ENCODE data around the gene PGRMC1.

The PGRMC1 gene

DNA sequence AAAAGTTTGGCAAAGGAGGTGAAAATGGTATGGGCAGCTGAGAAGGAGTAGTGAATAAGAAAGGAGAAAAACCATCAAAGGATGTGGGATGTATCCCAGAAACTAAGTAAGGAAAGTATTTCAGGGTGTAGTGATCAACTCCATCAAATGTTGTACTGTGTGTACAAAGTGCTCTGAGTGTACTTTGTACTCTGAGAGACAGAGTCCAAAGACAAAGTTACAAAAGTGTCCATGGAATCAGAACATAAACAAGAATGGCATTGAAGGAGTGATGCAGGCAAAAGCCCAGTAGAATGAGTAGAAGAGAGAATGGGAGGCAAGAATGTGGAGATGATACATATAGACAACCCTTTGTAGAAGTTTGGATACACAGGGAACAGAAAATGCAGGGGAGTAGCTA lies 12.3 kb upstream of the PGRMC1 start:
- Histone ChIP-seq H4K91ac (ENCODE audit: low read depth, low read length) (no peak overlapping the region), H3K4me3 (ENCODE audit: low read depth, low read length) (no peak overlapping the region), H2BK12ac (ENCODE audit: low read length) (no peak overlapping the region), H3K4me1 (ENCODE audit: control insufficient read depth in 1 of 2, insufficient read depth in 2 of 2, low read length in 2 of 2) (no peaks in the 10 kb centered on the region), H3K79me2 (ENCODE audit: control insufficient read depth, insufficient read depth, low read length, poor library complexity) (no peaks in the 10 kb centered on the region), H2BK120ac (ENCODE audit: insufficient read depth, low read length, poor library complexity) (no peak overlapping the region), H2BK5ac (ENCODE audit: low read depth, low read length, poor library complexity) (no peak overlapping the region), H3K79me1 (ENCODE audit: low read length) (no peaks in the 10 kb centered on the region), H3K36me3 (ENCODE audit: control insufficient read depth in 1 of 2, insufficient read depth in 2 of 2, low read length in 2 of 2) (no peaks in the 10 kb centered on the region), H3K4me2 (ENCODE audit: low read length) (no peak overlapping the region), H4K12ac (ENCODE audit: low read depth, low read length) (no peak overlapping the region), H2AK5ac (ENCODE audit: low read length) (no peak overlapping the region), H4K8ac (ENCODE audit: low read depth, low read length) (no peak overlapping the region), H3K14ac (ENCODE audit: low read length) (no peak overlapping the region), H3K4ac (ENCODE audit: low read depth, low read length) (no peak overlapping the region), H2AFZ (ENCODE audit: insufficient read depth, low read length, poor library complexity) (no peak overlapping the region), H3K18ac (ENCODE audit: low read length) (no peak overlapping the region), H3K27me3 (ENCODE audit: insufficient read depth, low read length) (no peaks in the 10 kb centered on the region), H3K27ac (ENCODE audit: low read depth, low read length) (no peak overlapping the region), H3K23ac (ENCODE audit: low read length) (no peak overlapping the region), H3K9ac (ENCODE audit: low read length) (no peak overlapping the region), H3K9me3 (ENCODE audit: insufficient read depth, low read depth, low read length) (no peaks in the 10 kb centered on the region)
- DNase-seq = no peak

GRCh38 chrX:119226446-119226845 lies 9.6 kb upstream of the PGRMC1 start:
- no peak for DNase-seq
- WGBS (ENCODE audit: extremely low coverage, insufficient coverage, insufficient read length) = no CpG with 5 or more reads among the region's 3 CpGs
- no peak overlapping the region for H2BK5ac ChIP-seq (ENCODE audit: low read depth, low read length, poor library complexity)
- H3K27ac ChIP-seq (ENCODE audit: low read depth, low read length) = no peak overlapping the region
- no peak overlapping the region for H2AFZ ChIP-seq (ENCODE audit: insufficient read depth, low read length, poor library complexity)
- no peaks in the 10 kb centered on the region for H3K79me1 ChIP-seq (ENCODE audit: low read length)
- no peak overlapping the region for H4K12ac ChIP-seq (ENCODE audit: low read depth, low read length)
- no peak overlapping the region for H4K8ac ChIP-seq (ENCODE audit: low read depth, low read length)
- H3K36me3 ChIP-seq (ENCODE audit: control insufficient read depth in 1 of 2, insufficient read depth in 2 of 2, low read length in 2 of 2) = no peaks in the 10 kb centered on the region
- no peaks in the 10 kb centered on the region for H3K27me3 ChIP-seq (ENCODE audit: insufficient read depth, low read length)
- no peak overlapping the region for H3K14ac ChIP-seq (ENCODE audit: low read length)
- H3K9me3 ChIP-seq (ENCODE audit: insufficient read depth, low read depth, low read length) = no peaks in the 10 kb centered on the region
- no peak overlapping the region for H3K18ac ChIP-seq (ENCODE audit: low read length)
- no peak overlapping the region for H4K91ac ChIP-seq (ENCODE audit: low read depth, low read length)
- H3K9ac ChIP-seq (ENCODE audit: low read length) = no peak overlapping the region
- no peak overlapping the region for H3K4ac ChIP-seq (ENCODE audit: low read depth, low read length)
- no peak overlapping the region for H3K23ac ChIP-seq (ENCODE audit: low read length)
- H3K4me3 ChIP-seq (ENCODE audit: low read depth, low read length) = no peak overlapping the region
- H3K4me1 ChIP-seq (ENCODE audit: control insufficient read depth in 1 of 2, insufficient read depth in 2 of 2, low read length in 2 of 2) = no peaks in the 10 kb centered on the region
- no peak overlapping the region for H3K4me2 ChIP-seq (ENCODE audit: low read length)
- no peak overlapping the region for H2BK120ac ChIP-seq (ENCODE audit: insufficient read depth, low read length, poor library complexity)
- no peak overlapping the region for H2AK5ac ChIP-seq (ENCODE audit: low read length)
- H2BK12ac ChIP-seq (ENCODE audit: low read length) = no peak overlapping the region
- H3K79me2 ChIP-seq (ENCODE audit: control insufficient read depth, insufficient read depth, low read length, poor library complexity) = no peaks in the 10 kb centered on the region

DNA sequence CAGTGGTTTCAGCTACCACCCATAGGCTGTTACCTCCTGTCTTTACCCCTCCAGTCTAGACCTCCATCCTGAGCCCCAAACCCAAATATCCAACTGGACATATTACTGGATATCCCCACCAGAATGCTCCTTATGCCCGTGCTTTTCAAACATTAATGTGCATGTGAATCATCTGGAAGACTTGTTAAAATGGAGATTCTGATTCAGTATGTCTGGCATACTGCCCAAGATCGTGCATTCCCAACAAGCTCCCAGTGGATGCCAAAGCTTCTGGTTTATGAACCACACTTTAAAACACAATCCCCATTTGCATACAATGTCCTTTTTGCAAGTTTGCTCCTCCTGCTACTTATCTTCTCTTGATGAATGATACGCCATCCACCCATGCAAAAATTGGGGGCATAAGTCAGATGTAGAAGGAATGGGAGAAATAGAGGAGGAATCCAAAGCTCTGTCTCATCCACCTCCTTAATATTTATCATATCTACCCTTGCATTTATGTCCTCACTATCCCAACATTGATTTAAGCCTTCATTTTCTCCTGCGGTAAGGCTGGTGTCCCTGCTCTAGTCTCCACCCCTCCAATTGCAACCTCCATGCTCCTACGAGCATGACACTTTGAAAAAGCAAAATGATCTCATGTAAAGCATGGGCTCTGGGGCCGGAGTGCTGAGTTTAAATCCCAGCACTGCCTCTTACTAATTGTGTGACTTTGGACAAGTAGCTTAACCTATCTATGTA lies 7.4 kb upstream of the PGRMC1 start:
- Histone ChIP-seq H3K14ac (ENCODE audit: low read length) (no peak overlapping the region), H3K79me2 (ENCODE audit: control insufficient read depth, insufficient read depth, low read length, poor library complexity) (no peaks in the 10 kb centered on the region), H3K4me3 (ENCODE audit: low read depth, low read length) (no peak overlapping the region), H3K18ac (ENCODE audit: low read length) (no peak overlapping the region), H3K4me2 (ENCODE audit: low read length) (no peak overlapping the region), H3K9me3 (ENCODE audit: insufficient read depth, low read depth, low read length) (no peaks in the 10 kb centered on the region), H3K79me1 (ENCODE audit: low read length) (no peaks in the 10 kb centered on the region), H3K23ac (ENCODE audit: low read length) (no peak overlapping the region), H2AFZ (ENCODE audit: insufficient read depth, low read length, poor library complexity) (no peak overlapping the region), H2BK5ac (ENCODE audit: low read depth, low read length, poor library complexity) (no peak overlapping the region), H2BK12ac (ENCODE audit: low read length) (no peak overlapping the region), H2AK5ac (ENCODE audit: low read length) (no peak overlapping the region), H3K27me3 (ENCODE audit: insufficient read depth, low read length) (no peaks in the 10 kb centered on the region), H3K4me1 (ENCODE audit: control insufficient read depth in 1 of 2, insufficient read depth in 2 of 2, low read length in 2 of 2) (no peaks in the 10 kb centered on the region), H3K9ac (ENCODE audit: low read length) (no peak overlapping the region), H2BK120ac (ENCODE audit: insufficient read depth, low read length, poor library complexity) (no peak overlapping the region), H3K4ac (ENCODE audit: low read depth, low read length) (no peak overlapping the region), H3K27ac (ENCODE audit: low read depth, low read length) (no peak overlapping the region), H4K8ac (ENCODE audit: low read depth, low read length) (no peak overlapping the region), H4K12ac (ENCODE audit: low read depth, low read length) (no peak overlapping the region), H4K91ac (ENCODE audit: low read depth, low read length) (no peak overlapping the region), H3K36me3 (ENCODE audit: control insufficient read depth in 1 of 2, insufficient read depth in 2 of 2, low read length in 2 of 2) (no peaks in the 10 kb centered on the region)
- WGBS (ENCODE audit: extremely low coverage, insufficient coverage, insufficient read length) = no CpG with 5 or more reads among the region's 6 CpGs
- DNase-seq = peak; percentile 37 to 52

DNA sequence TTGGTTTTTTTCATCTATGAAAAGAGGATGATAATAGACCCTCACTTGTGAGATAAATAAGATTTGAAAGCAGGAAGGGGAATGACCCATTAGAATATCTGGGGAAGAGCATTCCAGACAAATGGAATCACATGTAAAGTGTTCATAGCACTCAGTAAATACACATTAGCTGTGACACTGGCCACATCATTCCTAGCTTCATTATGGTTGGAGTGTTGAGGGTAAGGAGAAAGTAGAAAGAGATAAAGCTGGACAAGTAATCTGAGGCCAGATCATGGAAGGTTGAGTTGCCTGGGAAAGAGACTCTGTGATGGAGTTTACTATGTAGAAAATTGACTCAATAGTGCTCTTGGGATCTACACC lies 6.9 kb upstream of the PGRMC1 start:
- Histone ChIP-seq H4K8ac (ENCODE audit: low read depth, low read length) (no peak overlapping the region), H3K4me2 (ENCODE audit: low read length) (no peak overlapping the region), H2BK12ac (ENCODE audit: low read length) (no peak overlapping the region), H3K79me1 (ENCODE audit: low read length) (no peaks in the 10 kb centered on the region), H2AFZ (ENCODE audit: insufficient read depth, low read length, poor library complexity) (no peak overlapping the region), H3K4me3 (ENCODE audit: low read depth, low read length) (no peak overlapping the region), H2BK120ac (ENCODE audit: insufficient read depth, low read length, poor library complexity) (no peak overlapping the region), H3K36me3 (ENCODE audit: control insufficient read depth in 1 of 2, insufficient read depth in 2 of 2, low read length in 2 of 2) (no peaks in the 10 kb centered on the region), H3K4me1 (ENCODE audit: control insufficient read depth in 1 of 2, insufficient read depth in 2 of 2, low read length in 2 of 2) (no peaks in the 10 kb centered on the region), H4K12ac (ENCODE audit: low read depth, low read length) (no peak overlapping the region), H3K79me2 (ENCODE audit: control insufficient read depth, insufficient read depth, low read length, poor library complexity) (no peaks in the 10 kb centered on the region), H3K23ac (ENCODE audit: low read length) (no peak overlapping the region), H3K14ac (ENCODE audit: low read length) (no peak overlapping the region), H3K18ac (ENCODE audit: low read length) (no peak overlapping the region), H3K9ac (ENCODE audit: low read length) (no peak overlapping the region), H3K27me3 (ENCODE audit: insufficient read depth, low read length) (no peaks in the 10 kb centered on the region), H2BK5ac (ENCODE audit: low read depth, low read length, poor library complexity) (no peak overlapping the region), H3K27ac (ENCODE audit: low read depth, low read length) (no peak overlapping the region), H2AK5ac (ENCODE audit: low read length) (no peak overlapping the region), H3K4ac (ENCODE audit: low read depth, low read length) (no peak overlapping the region), H3K9me3 (ENCODE audit: insufficient read depth, low read depth, low read length) (no peaks in the 10 kb centered on the region), H4K91ac (ENCODE audit: low read depth, low read length) (no peak overlapping the region)
- no peak for DNase-seq
